ENCODE measurements around the gene SPANXD.

GRCh38 chrX:141736656-141737055, 38.1 kb upstream of the SPANXD start:
- TF ChIP-seq CTCF (IDR thresholded peaks at IDR 0.05): no peak
- TF ChIP-seq POLR2A (IDR thresholded peaks at IDR 0.05): no peak
